Type B pancreatic cell (in vitro differentiated cells): Measurements from ENCODE around the gene FEM1C. TPM values are rescaled to one million over a fixed set of nuclear protein-coding genes. Genes with fewer than 3 reads are reported as not detected.

Source experiments
- DNase-seq: peaks from one replicate; pipeline ENCODE4 v3.0.0; 2021; ENCODE audit warnings: mixed read lengths; ENCODE audit not compliant: unreplicated experiment; ENCODE audit errors: extremely low spot score
- H3K27ac Mint-ChIP-seq: 2 replicates; pipeline ENCODE4 v1.8.0; 2021; ENCODE audit warnings: mild to moderate bottlenecking, mixed read lengths
- H3K27me3 Mint-ChIP-seq: 2 replicates; pipeline ENCODE4 v1.8.0; 2021; ENCODE audit warnings: mixed read lengths
- H3K36me3 Mint-ChIP-seq: 2 replicates; pipeline ENCODE4 v1.8.0; 2021; ENCODE audit warnings: mixed read lengths
- H3K4me1 Mint-ChIP-seq: one replicate; pipeline ENCODE4 v1.8.0; 2021; ENCODE audit warnings: mixed read lengths; ENCODE audit not compliant: unreplicated experiment
- H3K4me3 Mint-ChIP-seq: 2 replicates; pipeline ENCODE4 v1.8.0; 2021; ENCODE audit warnings: mild to moderate bottlenecking, mixed read lengths
- H3K9me3 Mint-ChIP-seq: 2 replicates; pipeline ENCODE4 v1.8.0; 2021; ENCODE audit warnings: mixed read lengths
- CTCF ChIP-seq: fragments of 200-600 bp; sonication (generic); conservative IDR thresholded peaks from 2 replicates; pipeline ENCODE4 v1.5.0; 2021; ENCODE audit warnings: antibody characterized with exemption, mild to moderate bottlenecking
- total RNA-seq: library from RNA; stranded (reverse); gene quantifications from 2 replicates; pipeline ENCODE4 v1.2.1, GENCODE V29; 2021; ENCODE audit warnings: low replicate concordance

FEM1C gene
- total RNA-seq, 1 donor from 2014 or later = 15.8 TPM

GRCh38 chr5:115510145-115510645 is 34.4 kb downstream of the FEM1C start:
- DNase-seq = no peak
- Mint-ChIP-seq H3K4me3 (no peak overlapping the region), H3K27me3 (peaks cover 5% of the 10 kb centered on the region), H3K9me3 (peaks cover 3% of the 10 kb centered on the region), H3K4me1 (no peaks in the 10 kb centered on the region), H3K36me3 (no peaks in the 10 kb centered on the region), H3K27ac (no peak overlapping the region)
- no peak for TF ChIP-seq CTCF

GRCh38 chr5:115509547-115509946 is 35.0 kb downstream of the FEM1C start:
- peaks cover 5% of the 10 kb centered on the region for H3K27me3 Mint-ChIP-seq
- TF ChIP-seq CTCF = no peak
- H3K4me1 Mint-ChIP-seq = no peaks in the 10 kb centered on the region
- DNase-seq = no peak
- H3K4me3 Mint-ChIP-seq = no peak overlapping the region
- no peaks in the 10 kb centered on the region for H3K36me3 Mint-ChIP-seq
- H3K27ac Mint-ChIP-seq = no peak overlapping the region
- H3K9me3 Mint-ChIP-seq = peaks cover 3% of the 10 kb centered on the region

- Mint-ChIP-seq H3K36me3 (no peaks in the 10 kb centered on the region), H3K9me3 (no peaks in the 10 kb centered on the region), H3K4me1 (no peaks in the 10 kb centered on the region), H3K27me3 (peaks cover 5% of the 10 kb centered on the region), H3K27ac (no peak overlapping the region), H3K4me3 (no peak overlapping the region)
- no peak for TF ChIP-seq CTCF
- DNase-seq = no peak
Measured at GRCh38 chr5:115507681-115508080, 36.9 kb downstream of the FEM1C start.

GRCh38 chr5:115503420-115503819 is 41.2 kb downstream of the FEM1C start:
- DNase-seq = no peak
- H3K36me3 Mint-ChIP-seq = no peaks in the 10 kb centered on the region
- H3K4me3 Mint-ChIP-seq = no peak overlapping the region
- TF ChIP-seq CTCF = no peak
- no peaks in the 10 kb centered on the region for H3K9me3 Mint-ChIP-seq
- H3K4me1 Mint-ChIP-seq = no peaks in the 10 kb centered on the region
- H3K27ac Mint-ChIP-seq = no peak overlapping the region
- H3K27me3 Mint-ChIP-seq = peaks cover 9% of the 10 kb centered on the region

- TF ChIP-seq CTCF = no peak
- no peak overlapping the region for H3K27ac Mint-ChIP-seq
- peaks cover 9% of the 10 kb centered on the region for H3K27me3 Mint-ChIP-seq
- H3K4me1 Mint-ChIP-seq = no peaks in the 10 kb centered on the region
- no peak overlapping the region for H3K4me3 Mint-ChIP-seq
- H3K36me3 Mint-ChIP-seq = no peaks in the 10 kb centered on the region
- DNase-seq = no peak
- no peaks in the 10 kb centered on the region for H3K9me3 Mint-ChIP-seq
Measured at GRCh38 chr5:115501464-115502210, 42.9 kb downstream of the FEM1C start.
